Measurements from ENCODE around the gene DOCK2.

DNA sequence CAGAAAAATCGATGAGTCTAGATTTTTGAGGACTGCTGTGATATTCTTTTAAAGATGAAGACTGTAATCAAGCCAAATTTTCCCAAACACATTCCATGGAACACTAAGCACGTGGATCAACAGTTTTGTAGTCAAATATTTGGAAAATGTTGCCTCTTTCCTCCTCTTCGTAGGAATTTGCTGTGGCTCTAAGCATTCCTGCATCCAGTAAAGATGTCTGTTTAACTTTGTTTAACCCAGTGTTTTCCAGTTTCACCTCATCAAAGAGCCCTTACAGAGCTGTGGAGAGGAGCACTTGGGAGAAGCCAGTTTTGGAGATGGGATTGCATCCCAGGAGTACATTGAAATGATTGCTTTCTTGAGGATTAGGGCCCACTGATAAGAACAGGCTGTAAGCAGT, 284.3 kb downstream of the DOCK2 start:
- TF ChIP-seq, protein P1, sequence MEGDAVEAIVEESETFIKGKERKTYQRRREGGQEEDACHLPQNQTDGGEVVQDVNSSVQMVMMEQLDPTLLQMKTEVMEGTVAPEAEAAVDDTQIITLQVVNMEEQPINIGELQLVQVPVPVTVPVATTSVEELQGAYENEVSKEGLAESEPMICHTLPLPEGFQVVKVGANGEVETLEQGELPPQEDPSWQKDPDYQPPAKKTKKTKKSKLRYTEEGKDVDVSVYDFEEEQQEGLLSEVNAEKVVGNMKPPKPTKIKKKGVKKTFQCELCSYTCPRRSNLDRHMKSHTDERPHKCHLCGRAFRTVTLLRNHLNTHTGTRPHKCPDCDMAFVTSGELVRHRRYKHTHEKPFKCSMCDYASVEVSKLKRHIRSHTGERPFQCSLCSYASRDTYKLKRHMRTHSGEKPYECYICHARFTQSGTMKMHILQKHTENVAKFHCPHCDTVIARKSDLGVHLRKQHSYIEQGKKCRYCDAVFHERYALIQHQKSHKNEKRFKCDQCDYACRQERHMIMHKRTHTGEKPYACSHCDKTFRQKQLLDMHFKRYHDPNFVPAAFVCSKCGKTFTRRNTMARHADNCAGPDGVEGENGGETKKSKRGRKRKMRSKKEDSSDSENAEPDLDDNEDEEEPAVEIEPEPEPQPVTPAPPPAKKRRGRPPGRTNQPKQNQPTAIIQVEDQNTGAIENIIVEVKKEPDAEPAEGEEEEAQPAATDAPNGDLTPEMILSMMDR (conservative IDR thresholded peaks at IDR 0.05; ENCODE audit: low read length): no peak
- no peak for TF ChIP-seq EZH2phosphoT487 (IDR thresholded peaks at IDR 0.05; ENCODE audit: borderline replicate concordance, low read depth, low read length)

Measured in OCI-LY7 (cell line).